Measurements from ENCODE around the gene FOXK1. TPM values are rescaled to one million over a fixed set of nuclear protein-coding genes. Genes with fewer than 3 reads are reported as not detected.
A peak's percentile ranks its signal among the peaks of the same experiment; 100 is the strongest.
"Not testable (repeated sequence)": the region's sequence is repeated elsewhere in the genome, so short reads cannot be mapped to it uniquely, and the experiment has no call there.

The FOXK1 gene
- total RNA-seq, 1 donor from 2014 or later: 35.6 TPM

DNA sequence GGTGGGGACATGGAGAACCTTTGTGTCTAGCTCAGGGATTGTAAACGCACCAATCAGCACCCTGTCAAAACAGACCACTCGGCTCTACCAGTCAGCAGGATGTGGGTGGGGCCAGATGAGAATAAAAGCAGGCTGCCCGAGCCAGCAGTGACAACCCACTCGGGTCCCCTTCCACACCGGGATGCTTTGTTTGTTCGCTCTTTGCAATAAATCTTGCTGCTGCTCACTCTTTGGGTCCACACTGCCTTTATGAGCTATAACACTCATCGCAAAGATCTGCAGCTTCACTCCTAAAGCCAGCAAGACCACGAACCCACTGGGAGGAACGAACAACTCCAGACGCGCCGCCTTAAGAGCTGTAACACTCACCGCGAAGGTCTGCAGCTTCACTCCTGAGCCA lies 112.1 kb downstream of the FOXK1 start:
- H3K27ac Mint-ChIP-seq; H3K9me3 Mint-ChIP-seq; DNase-seq (ENCODE audit: low spot score); intact Hi-C loops (cut with micrococcal nuclease); H3K27me3 Mint-ChIP-seq (ENCODE audit: low read depth); H3K4me3 Mint-ChIP-seq (ENCODE audit: low read depth); H3K4me1 Mint-ChIP-seq (ENCODE audit: low read depth): not testable (repeated sequence)
- peaks cover 15% of the 10 kb centered on the region for H3K36me3 Mint-ChIP-seq (ENCODE audit: low read depth)

DNA sequence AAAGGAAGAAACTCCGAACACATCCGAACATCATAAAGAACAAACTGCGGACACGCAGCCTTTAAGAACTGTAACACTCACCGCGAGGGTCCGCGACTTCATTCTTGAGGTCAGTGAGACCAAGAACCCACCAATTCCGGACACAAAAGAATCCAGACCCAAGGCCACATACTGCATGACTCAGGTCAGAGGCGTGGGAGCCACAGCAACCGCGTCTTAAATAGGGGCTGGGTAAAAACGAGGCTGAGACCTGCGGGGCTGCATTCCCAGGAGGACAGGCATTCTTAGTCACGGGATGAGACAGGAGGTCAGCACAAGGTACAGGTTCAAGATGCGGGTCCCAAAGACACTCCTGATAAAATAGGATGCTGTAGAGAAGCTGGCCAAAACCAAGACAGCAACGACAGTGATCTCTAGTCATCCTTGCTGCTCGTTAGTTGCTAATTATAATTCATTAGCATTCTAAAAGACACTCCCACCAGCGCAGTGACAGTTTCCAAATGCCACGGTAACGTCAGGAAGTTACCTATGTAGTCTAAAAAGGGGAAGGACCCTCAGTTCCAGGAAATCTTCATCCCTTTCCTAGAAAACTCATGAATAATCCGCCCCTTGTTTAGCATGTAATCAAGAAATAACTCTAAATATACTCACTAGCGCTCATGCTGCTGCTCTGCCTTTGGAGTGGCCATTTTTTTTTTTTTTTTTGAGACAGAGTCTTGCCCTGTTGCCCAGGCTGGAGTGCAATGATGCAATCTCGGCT lies 112.7 kb downstream of the FOXK1 start:
- H3K27me3 Mint-ChIP-seq (ENCODE audit: low read depth): no peaks in the 10 kb centered on the region
- no peak overlapping the region for H3K27ac Mint-ChIP-seq
- intact Hi-C loops (cut with micrococcal nuclease): loop anchor here (5.0 kb wide), 1 partner anchor 88 kb away; the partner anchor contains the start of gene RADIL

DNA sequence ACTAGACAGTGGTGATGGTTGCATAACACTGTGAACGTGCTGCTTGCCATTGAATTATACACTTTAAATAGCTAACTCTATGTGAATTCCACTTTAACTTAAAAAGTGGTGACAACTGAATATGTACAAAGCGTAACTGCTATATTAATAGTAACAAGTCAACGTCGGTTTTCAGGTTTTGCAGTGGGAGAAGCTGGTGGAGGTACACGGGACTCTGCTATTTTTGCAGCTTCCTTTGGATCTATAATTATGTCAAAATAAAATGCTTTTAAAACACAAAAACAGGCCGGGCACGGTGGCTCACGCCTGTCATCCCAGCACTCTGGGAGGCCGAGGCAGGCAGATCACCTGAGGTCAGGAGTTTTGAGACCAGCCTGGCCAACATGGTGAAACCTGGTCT lies 114.4 kb downstream of the FOXK1 start:
- no peaks in the 10 kb centered on the region for H3K9me3 Mint-ChIP-seq
- intact Hi-C loops (cut with micrococcal nuclease): loop anchor here (5.0 kb wide), 1 partner anchor 86 kb away; the partner anchor contains the start of gene RADIL
- peaks cover 10% of the 10 kb centered on the region for H3K36me3 Mint-ChIP-seq (ENCODE audit: low read depth)
- H3K4me3 Mint-ChIP-seq (ENCODE audit: low read depth): no peak overlapping the region
- H3K27ac Mint-ChIP-seq: no peak overlapping the region
- no peak for DNase-seq (ENCODE audit: low spot score)
- no peaks in the 10 kb centered on the region for H3K27me3 Mint-ChIP-seq (ENCODE audit: low read depth)
- H3K4me1 Mint-ChIP-seq (ENCODE audit: low read depth): peaks cover 2% of the 10 kb centered on the region

More for the DNA sequence above, 112.7 kb downstream of the FOXK1 start:
- H3K4me3 Mint-ChIP-seq (ENCODE audit: low read depth): no peak overlapping the region
- DNase-seq (ENCODE audit: low spot score): no peak
- peaks cover 15% of the 10 kb centered on the region for H3K36me3 Mint-ChIP-seq (ENCODE audit: low read depth)
- H3K4me1 Mint-ChIP-seq (ENCODE audit: low read depth): peaks cover 2% of the 10 kb centered on the region
- no peaks in the 10 kb centered on the region for H3K9me3 Mint-ChIP-seq

DNA sequence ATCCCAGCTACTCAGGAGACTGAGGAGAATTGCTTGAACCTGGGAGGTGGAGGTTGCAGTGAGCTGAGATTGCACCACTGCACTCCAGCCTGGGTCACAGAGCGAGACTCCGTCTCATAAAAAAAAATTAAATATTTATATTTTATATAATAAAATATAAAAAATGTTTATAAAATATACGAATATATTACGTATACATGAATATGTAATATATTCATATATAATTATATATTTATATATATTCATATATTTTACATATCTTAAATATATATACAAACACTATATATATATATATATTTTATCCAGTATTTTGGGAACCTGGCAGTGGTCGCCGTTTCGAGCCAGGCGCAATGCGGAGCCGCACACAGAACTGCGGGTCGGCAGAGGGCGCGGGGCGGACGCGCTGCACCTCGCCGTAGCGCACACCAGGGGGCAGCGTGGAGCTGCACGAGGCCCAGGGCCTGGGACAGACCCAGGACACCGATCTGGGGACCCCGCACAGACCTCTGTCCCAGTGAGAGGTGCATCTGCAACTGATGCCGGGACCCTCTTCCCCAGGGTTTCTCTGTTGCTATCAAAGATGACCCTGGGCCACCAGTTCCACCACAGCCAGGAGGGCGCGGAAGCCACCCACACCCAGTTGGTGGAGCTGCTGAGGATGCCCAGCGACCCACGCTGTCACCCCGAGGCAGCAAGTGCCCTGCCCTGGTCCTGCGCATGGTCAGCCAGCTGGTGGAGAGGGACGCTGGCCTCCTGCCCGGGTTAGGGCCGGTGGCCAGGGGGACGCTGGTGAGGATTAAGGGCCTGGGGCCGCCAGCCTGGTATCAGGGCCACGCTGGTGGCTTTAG lies 116.0 kb downstream of the FOXK1 start:
- peaks cover 6% of the 10 kb centered on the region for H3K36me3 Mint-ChIP-seq (ENCODE audit: low read depth)
- no peaks in the 10 kb centered on the region for H3K27me3 Mint-ChIP-seq (ENCODE audit: low read depth)
- H3K4me1 Mint-ChIP-seq (ENCODE audit: low read depth): peaks cover 2% of the 10 kb centered on the region
- intact Hi-C loops (cut with micrococcal nuclease): loop anchor here (1.0 to 5.0 kb wide), 2 partner anchors 84 to 287 kb away; partner anchors contain the start of gene RADIL
- H3K27ac Mint-ChIP-seq: no peak overlapping the region
- no peaks in the 10 kb centered on the region for H3K9me3 Mint-ChIP-seq
- no peak overlapping the region for H3K4me3 Mint-ChIP-seq (ENCODE audit: low read depth)
- DNase-seq (ENCODE audit: low spot score): peak; percentile 54

DNA sequence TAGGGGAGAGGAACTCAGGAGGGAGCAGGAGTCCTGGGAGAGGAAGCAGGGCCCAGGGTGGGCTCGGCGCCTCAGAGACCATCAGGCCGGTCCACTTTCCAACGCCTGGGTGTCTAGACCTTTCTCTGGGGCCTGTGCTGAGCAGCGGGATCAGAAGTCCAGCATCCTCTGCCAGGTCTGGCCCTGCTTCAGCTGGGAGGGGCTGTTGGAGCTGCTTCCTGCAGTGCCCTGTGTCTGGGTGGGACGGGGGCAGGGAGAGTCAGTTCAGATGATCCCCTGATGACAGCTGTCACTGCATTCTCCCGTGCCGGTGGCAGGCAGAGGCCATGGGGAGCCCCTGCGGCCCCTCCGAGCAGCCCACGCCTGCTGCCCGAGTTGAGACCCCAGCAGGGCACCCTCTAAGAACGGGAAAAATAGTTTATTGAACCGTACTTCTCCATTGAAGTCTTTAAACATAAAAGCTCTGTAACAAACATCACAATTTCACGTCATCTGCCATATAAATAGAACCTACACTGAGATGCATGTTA lies 116.7 kb downstream of the FOXK1 start:
- H3K4me3 Mint-ChIP-seq (ENCODE audit: low read depth): no peak overlapping the region
- intact Hi-C loops (cut with micrococcal nuclease): loop anchor here (1.0 to 5.0 kb wide), 2 partner anchors 84 to 287 kb away; partner anchors contain the start of gene RADIL
- H3K36me3 Mint-ChIP-seq (ENCODE audit: low read depth): peaks cover 6% of the 10 kb centered on the region
- H3K27me3 Mint-ChIP-seq (ENCODE audit: low read depth): no peaks in the 10 kb centered on the region
- H3K9me3 Mint-ChIP-seq: no peaks in the 10 kb centered on the region
- no peak overlapping the region for H3K27ac Mint-ChIP-seq
- DNase-seq (ENCODE audit: low spot score): no peak
- H3K4me1 Mint-ChIP-seq (ENCODE audit: low read depth): peaks cover 2% of the 10 kb centered on the region

DNA sequence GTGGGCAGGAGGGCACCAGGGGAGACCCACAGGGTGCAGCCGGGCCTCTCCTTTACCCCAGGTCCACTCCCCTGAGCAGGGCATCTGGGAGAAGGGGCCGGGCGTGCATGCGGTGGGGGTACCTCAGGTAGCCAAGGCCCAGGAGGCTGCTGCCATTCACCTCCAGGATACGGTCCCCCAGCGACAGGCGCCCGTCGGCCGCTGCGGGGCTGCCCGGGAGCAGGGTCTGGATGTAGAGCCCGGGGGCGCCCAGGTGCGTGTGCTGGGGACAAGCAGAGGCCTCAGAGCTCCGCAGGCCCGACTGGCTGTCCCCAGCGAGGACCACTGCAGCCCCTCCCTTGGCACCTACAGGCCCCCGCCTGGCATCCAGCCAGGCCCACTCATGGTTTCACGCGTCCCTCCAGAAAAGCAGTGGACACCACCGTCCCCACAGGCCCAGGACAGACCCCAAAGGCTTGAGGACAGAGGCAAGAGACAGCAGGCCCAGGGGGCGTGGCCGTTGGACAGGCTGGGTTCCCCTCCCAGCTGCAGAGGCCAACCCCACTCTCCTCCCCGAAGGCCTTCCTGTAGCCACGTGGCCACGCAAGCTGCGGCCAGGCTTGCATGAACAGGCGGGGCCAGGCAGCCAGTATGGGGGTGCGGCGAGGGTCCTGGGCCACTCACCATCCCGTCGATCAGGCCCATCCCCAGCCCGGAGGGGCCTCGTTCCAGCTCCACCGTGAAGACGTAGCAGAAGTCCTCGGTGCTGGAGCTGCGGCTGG lies 117.6 kb downstream of the FOXK1 start:
- intact Hi-C loops (cut with micrococcal nuclease): loop anchor here (5.0 kb wide), 1 partner anchor 83 kb away; the partner anchor contains the start of gene RADIL
- H3K4me1 Mint-ChIP-seq (ENCODE audit: low read depth): no peaks in the 10 kb centered on the region
- no peak for DNase-seq (ENCODE audit: low spot score)
- H3K36me3 Mint-ChIP-seq (ENCODE audit: low read depth): peaks cover under 1% of the 10 kb centered on the region
- no peaks in the 10 kb centered on the region for H3K27me3 Mint-ChIP-seq (ENCODE audit: low read depth)
- H3K9me3 Mint-ChIP-seq: no peaks in the 10 kb centered on the region
- H3K27ac Mint-ChIP-seq: no peak overlapping the region
- H3K4me3 Mint-ChIP-seq (ENCODE audit: low read depth): no peak overlapping the region

DNA sequence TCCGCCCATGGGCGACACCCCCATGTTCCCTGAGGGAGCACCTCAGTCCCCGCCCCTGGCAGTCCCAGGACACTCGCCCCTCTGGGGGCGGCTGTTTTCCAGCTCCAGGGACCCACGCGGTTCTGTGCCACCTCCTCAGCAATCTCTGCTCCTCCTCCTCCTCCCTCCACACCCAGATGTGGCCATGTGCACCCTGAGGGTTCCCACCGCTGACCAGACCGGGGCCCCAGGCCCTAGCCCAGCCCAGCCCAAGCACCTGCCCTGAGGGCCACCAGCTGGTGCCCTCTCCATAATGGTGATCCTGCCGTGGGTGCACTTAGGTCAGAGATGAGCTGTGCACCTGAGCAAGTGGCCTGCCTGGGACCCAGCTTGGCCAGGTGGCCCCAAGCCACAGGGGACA lies 118.4 kb downstream of the FOXK1 start:
- Mint-ChIP-seq H3K36me3 (ENCODE audit: low read depth) (no peaks in the 10 kb centered on the region), H3K4me3 (ENCODE audit: low read depth) (no peak overlapping the region), H3K27ac (no peak overlapping the region), H3K27me3 (ENCODE audit: low read depth) (no peaks in the 10 kb centered on the region), H3K4me1 (ENCODE audit: low read depth) (no peaks in the 10 kb centered on the region), H3K9me3 (no peaks in the 10 kb centered on the region)
- intact Hi-C loops (cut with micrococcal nuclease): no loop called here
- DNase-seq (ENCODE audit: low spot score): no peak

DNA sequence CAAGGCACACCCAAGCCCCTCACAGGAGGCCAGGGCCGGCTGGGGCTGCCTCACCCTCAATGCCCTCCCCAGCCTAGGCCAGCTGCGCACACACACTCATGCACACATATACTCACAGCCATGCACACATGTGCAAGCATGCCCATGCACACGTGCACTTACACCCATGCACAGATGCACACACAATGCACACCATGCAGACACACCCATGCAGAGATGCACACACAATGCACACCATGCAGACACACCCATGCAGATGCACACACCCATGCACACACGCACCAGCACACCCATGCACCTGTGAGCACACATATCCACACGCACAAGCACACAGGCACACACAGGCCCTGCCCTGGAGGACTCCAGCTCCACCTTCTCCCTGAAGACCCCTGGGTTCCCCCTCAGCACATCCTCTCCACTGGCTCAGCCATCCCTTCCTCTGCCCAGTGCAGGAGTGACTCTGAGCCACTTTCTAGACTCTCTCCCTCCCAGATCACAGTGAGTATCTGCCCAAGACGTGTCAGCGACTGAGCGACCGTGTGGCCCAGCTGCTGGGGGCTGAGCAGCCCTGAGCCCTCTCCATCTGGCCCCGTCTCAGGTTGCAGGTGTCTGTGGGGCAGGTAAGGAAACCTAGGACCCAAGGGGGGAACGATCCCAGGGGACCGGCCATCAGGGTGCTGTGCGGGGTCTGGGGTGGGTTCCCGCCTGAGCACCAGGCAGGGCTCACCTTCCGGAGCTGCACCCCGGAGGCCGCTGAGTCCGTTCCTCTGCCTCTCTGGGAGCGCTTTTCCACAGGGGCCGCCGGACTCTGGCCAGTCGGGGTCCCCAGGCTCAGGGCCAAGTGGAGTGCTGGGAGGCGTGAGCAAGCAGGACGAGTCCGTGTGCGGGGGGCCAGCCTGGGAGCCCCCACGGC lies 119.1 kb downstream of the FOXK1 start:
- Mint-ChIP-seq H3K4me1 (ENCODE audit: low read depth) (no peaks in the 10 kb centered on the region), H3K27me3 (ENCODE audit: low read depth) (no peaks in the 10 kb centered on the region), H3K9me3 (no peaks in the 10 kb centered on the region), H3K27ac (no peak overlapping the region), H3K4me3 (ENCODE audit: low read depth) (no peak overlapping the region), H3K36me3 (ENCODE audit: low read depth) (no peaks in the 10 kb centered on the region)
- DNase-seq (ENCODE audit: low spot score): no peak
- intact Hi-C loops (cut with micrococcal nuclease): no loop called here

DNA sequence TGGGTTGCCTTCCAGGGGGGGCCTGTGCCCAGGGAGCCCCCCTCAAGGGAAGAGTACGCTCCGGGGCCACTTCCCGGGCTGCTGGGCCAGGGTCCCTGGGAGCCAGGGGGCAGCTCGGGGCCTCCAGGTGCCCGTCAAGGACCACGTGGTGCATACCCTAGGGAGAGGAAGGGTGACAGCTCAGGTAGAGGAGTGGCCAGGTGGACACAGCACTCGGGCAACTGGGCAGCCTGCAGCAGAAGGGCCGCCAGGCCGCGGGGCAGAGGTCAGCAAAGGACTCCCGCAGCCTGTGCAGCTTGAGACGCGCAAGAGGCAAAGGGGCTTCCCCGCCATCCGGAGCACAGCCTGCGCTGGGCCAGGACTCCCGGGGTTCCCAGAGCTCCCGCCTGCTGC lies 119.7 kb downstream of the FOXK1 start:
- H3K4me3 Mint-ChIP-seq (ENCODE audit: low read depth): no peak overlapping the region
- H3K27me3 Mint-ChIP-seq (ENCODE audit: low read depth): peaks cover 4% of the 10 kb centered on the region
- H3K4me1 Mint-ChIP-seq (ENCODE audit: low read depth): no peaks in the 10 kb centered on the region
- intact Hi-C loops (cut with micrococcal nuclease): no loop called here
- DNase-seq (ENCODE audit: low spot score): no peak
- no peaks in the 10 kb centered on the region for H3K36me3 Mint-ChIP-seq (ENCODE audit: low read depth)
- no peaks in the 10 kb centered on the region for H3K9me3 Mint-ChIP-seq
- H3K27ac Mint-ChIP-seq: no peak overlapping the region

DNA sequence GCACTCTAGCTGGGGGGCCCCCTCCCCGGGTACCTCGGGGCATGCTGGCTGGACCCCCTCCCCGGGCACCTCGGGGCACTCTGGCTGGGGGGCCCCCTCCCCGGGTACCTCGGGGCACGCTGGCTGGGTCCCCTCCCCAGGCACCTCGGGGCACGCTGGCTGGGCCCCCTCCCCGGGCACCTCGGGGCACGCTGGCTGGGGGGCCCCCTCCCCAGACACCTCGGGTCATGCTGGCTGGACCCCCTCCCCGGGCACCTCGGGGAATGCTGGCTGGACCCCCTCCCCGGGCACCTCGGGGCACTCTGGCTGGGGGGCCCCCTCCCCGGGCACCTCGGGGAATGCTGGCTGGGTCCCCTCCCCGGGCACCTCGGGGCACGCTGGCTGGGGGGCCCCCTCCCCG lies 120.5 kb downstream of the FOXK1 start:
- H3K27me3 Mint-ChIP-seq (ENCODE audit: low read depth); H3K4me3 Mint-ChIP-seq (ENCODE audit: low read depth); H3K27ac Mint-ChIP-seq; H3K36me3 Mint-ChIP-seq (ENCODE audit: low read depth); intact Hi-C loops (cut with micrococcal nuclease); H3K9me3 Mint-ChIP-seq; DNase-seq (ENCODE audit: low spot score); H3K4me1 Mint-ChIP-seq (ENCODE audit: low read depth): not testable (repeated sequence)

DNA sequence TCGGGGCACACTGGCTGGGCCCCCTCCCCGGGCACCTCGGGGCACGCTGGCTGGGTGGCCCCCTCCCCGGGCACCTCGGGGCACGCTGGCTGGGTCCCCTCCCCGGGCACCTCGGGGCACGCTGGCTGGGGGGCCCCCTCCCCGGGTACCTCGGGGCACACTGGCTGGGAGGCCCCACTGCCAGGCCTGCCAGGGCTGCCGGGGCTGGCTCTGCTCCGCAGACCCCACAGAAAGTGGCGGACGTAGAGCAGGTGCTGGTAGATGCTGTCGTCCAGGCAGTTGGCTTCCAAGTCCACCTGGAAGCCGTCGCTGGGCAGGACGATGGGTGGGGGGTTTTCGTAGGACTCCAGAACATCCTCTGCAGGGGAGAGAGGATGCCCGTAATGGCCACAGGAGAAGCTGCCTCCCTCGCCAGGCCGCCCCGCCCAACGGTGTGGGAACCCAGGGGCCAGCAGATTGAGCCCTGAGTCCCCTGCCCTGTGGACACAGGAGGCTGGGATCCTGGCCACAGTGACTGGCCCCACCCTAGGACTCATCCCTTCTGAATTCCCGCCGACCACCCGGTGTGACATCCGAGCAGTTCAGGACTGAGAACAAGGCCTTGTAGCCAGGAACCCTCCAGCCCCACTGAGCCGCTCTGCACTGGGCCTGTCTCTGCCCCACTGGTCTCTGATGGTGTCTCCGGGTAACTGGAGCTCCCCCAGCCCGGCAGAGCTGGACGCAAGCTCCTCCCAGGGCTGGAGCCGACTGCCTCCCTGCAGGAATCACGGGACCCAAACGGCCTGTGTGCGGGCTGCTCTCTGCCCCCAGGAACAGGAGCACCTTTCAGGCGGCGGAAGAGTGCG lies 121.5 kb downstream of the FOXK1 start:
- no peaks in the 10 kb centered on the region for H3K4me1 Mint-ChIP-seq (ENCODE audit: low read depth)
- intact Hi-C loops (cut with micrococcal nuclease): no loop called here
- peaks cover 18% of the 10 kb centered on the region for H3K27me3 Mint-ChIP-seq (ENCODE audit: low read depth)
- no peaks in the 10 kb centered on the region for H3K36me3 Mint-ChIP-seq (ENCODE audit: low read depth)
- no peaks in the 10 kb centered on the region for H3K9me3 Mint-ChIP-seq
- H3K27ac Mint-ChIP-seq: no peak overlapping the region
- no peak for DNase-seq (ENCODE audit: low spot score)
- no peak overlapping the region for H3K4me3 Mint-ChIP-seq (ENCODE audit: low read depth)

Measured in activated T-helper 2 cell treated with anti-CD3 and anti-CD28 coated beads, Interferon-gamma antibody, Interleukin-2, Interleukin-4, amounts not matched to agents 10 μg/mL and 5 μg/mL and 100 μg/mL, durations not matched to agents 14 hours and 24 hours and 36 hours (primary cell).